K562 (cell line): ENCODE data around the gene UBE2I. TPM values are rescaled to one million over a fixed set of nuclear protein-coding genes. Genes with fewer than 3 reads are reported as not detected.

Source experiments
- ARID4B ChIP-seq: sonication (generic); formaldehyde crosslinking; IDR thresholded peaks from 2 replicates; pipeline ENCODE4 v1.8.0; 2022; ENCODE audit warnings: mild to moderate bottlenecking, missing genetic modification reagents
- CSDE1 ChIP-seq, 2 experiments: fragments of 450-650 bp; IDR thresholded peaks; 2 replicates each; pipeline ENCODE4 v1.6.1; 2016; ENCODE audit warnings: mild to moderate bottlenecking in 1 of 2
- CTCF ChIP-seq, 3 experiments: IDR thresholded peaks in 2 of 3; conservative IDR thresholded peaks in 1 of 3; 2 replicates each; pipeline ENCODE4 v1.5.1; 2011 to 2012; ENCODE audit warnings: low read length in 3 of 3, mild to moderate bottlenecking in 3 of 3, control low read depth in 2 of 3, improper control_type of control experiment in 1 of 3, inconsistent platforms in 1 of 3, low read depth in 1 of 3, mixed read lengths in 1 of 3, moderate library complexity in 1 of 3; ENCODE audit not compliant: insufficient read depth in 2 of 3
- E4F1 ChIP-seq: fragments of 250-450 bp; sonication (Bioruptor Pico); IDR thresholded peaks from 2 replicates; pipeline ENCODE4 v1.5.0; 2021; ENCODE audit warnings: mild to moderate bottlenecking, borderline replicate concordance
- GABPA ChIP-seq: fragments of 200-800 bp; sonication (Bioruptor generic); conservative IDR thresholded peaks from 2 replicates; pipeline ENCODE4 v1.6.1; 2016; ENCODE audit warnings: low read depth, missing genetic modification characterization, missing compliant biosample characterization
- KHSRP ChIP-seq: fragments of 450-650 bp; IDR thresholded peaks from 2 replicates; pipeline ENCODE4 v1.6.1; 2017
- OTX1 ChIP-seq: fragments of 450-650 bp; formaldehyde crosslinking; IDR thresholded peaks from 2 replicates; pipeline ENCODE4 v1.4.0; 2022; ENCODE audit warnings: mild to moderate bottlenecking
- PHF20 ChIP-seq: fragments of 450-650 bp; IDR thresholded peaks from 2 replicates; pipeline ENCODE4 v1.6.1; 2018; ENCODE audit not compliant: partially characterized antibody
- TBP ChIP-seq: optimal IDR thresholded peaks from 2 replicates; pipeline ENCODE3; 2011; ENCODE audit warnings: low read depth, low read length, improper control_type of control experiment
- ZBTB7A ChIP-seq: IDR thresholded peaks from 2 replicates; pipeline ENCODE4 v1.6.1; 2011; ENCODE audit warnings: low read depth, mild to moderate bottlenecking, low read length, moderate library complexity, borderline replicate concordance; ENCODE audit not compliant: control insufficient read depth
- ZC3H4 ChIP-seq: sonication (generic); formaldehyde crosslinking; IDR thresholded peaks from 2 replicates; pipeline ENCODE4 v1.9.0; 2021; ENCODE audit warnings: missing genetic modification reagents, borderline replicate concordance
- ZNF263 ChIP-seq: sonication (generic); formaldehyde crosslinking; IDR thresholded peaks from 2 replicates; pipeline ENCODE4 v1.8.0; 2022; ENCODE audit warnings: mild to moderate bottlenecking, missing genetic modification reagents, borderline replicate concordance
- ZNF592 ChIP-seq: fragments of 450-650 bp; IDR thresholded peaks from 2 replicates; pipeline ENCODE4 v1.6.1; 2017; ENCODE audit warnings: antibody characterized with exemption, mild to moderate bottlenecking
- polyA plus RNA-seq, 8 experiments: library from polyadenylated mRNA; depleted of rRNA in 4 of 8; stranded (reverse) in 5 of 8; unstranded in 3 of 8; fragments of >200 nt; fragmentation: Nextera tagmentation in 2 of 8; fragmentation: Illumina TruSeq in 1 of 8; extraction: Ambion mirVana in 2 of 8; extraction: Trizol in 1 of 8; gene quantifications; 2 replicates each; pipeline versions ENCODE4 v1.2.1 to v1.2.3, GENCODE V29; 2011 to 2014; ENCODE audit warnings: inconsistent platforms in 1 of 8, missing spikeins in 1 of 8
- total RNA-seq, 7 experiments: library from RNA; depleted of rRNA in 6 of 7; stranded (reverse); fragments of >200 nt in 6 of 7; fragmentation: Illumina TruSeq in 2 of 7; extraction: Trizol in 2 of 7; gene quantifications; 2 replicates each; pipeline versions ENCODE4 v1.2.1 to v1.2.3, GENCODE V29; 2011 to 2021; ENCODE audit warnings: low replicate concordance in 1 of 7

UBE2I gene
- total and polyA plus RNA-seq, 9 of the 15 experiments (the other 6 are each of a cell fraction or from before 2014, with no cell fraction given), result 36.6 to 254 (median 104) TPM

GRCh38 chr16:1331712-1332617 lies 22.5 kb downstream of the UBE2I start (continued):
- TF ChIP-seq ARID4B, result peak; percentile 25
- TF ChIP-seq E4F1, result no peak
- peak; percentile 64 for TF ChIP-seq ZNF263 (CRISPR knock-in tag)
- no peak for TF ChIP-seq OTX1 (CRISPR knock-in tag)
- no peak for TF ChIP-seq CTCF (IDR thresholded peaks at IDR 0.05 in 2 of 3, conservative IDR thresholded peaks at IDR 0.05 in 1 of 3; ENCODE audit: insufficient read depth in 2 of 3, low read depth in 1 of 3, low read length in 3 of 3)
- TF ChIP-seq KHSRP, result no peak
- TF ChIP-seq GABPA, result peak; percentile 80
- no peak for TF ChIP-seq TBP
- peak in 1 of 2 experiments; percentile 84; a peak in 2 of 4 replicates for TF ChIP-seq CSDE1 (IDR thresholded peaks at IDR 0.05)
- peak; percentile 94 for TF ChIP-seq ZBTB7A
- no peak for TF ChIP-seq PHF20
- TF ChIP-seq ZC3H4 (CRISPR knock-in tag), result peak; percentile 57; the same call in 1 of the 2 replicates
- TF ChIP-seq ZNF592, result peak; percentile 27
